Keratinocyte (primary cell): Measurements from ENCODE around the gene PTPRN2.

Experiments used
- EZH2 ChIP-seq: IDR thresholded peaks from one replicate; pipeline ENCODE4 v1.6.1; 2012; ENCODE audit warnings: inconsistent platforms, mild to moderate bottlenecking, low read length, moderate library complexity
- TF ChIP-seq, protein P1 (sequence below), 3 experiments: IDR thresholded peaks in 1 of 3; conservative IDR thresholded peaks in 1 of 3; optimal IDR thresholded peaks in 1 of 3; 2 replicates in 2 of 3; 3 replicates in 1 of 3; pipeline versions ENCODE3 to v1.5.1; 2011; ENCODE audit warnings: low read length in 3 of 3, mild to moderate bottlenecking in 3 of 3, moderate library complexity in 2 of 3, control low read depth in 1 of 3, inconsistent platforms in 1 of 3; ENCODE audit not compliant: insufficient read depth in 2 of 3; ENCODE audit errors: extremely low read depth in 1 of 3

GRCh38 chr7:157789094-157789493, 798.5 kb downstream of the PTPRN2 start:
- TF ChIP-seq, protein P1, sequence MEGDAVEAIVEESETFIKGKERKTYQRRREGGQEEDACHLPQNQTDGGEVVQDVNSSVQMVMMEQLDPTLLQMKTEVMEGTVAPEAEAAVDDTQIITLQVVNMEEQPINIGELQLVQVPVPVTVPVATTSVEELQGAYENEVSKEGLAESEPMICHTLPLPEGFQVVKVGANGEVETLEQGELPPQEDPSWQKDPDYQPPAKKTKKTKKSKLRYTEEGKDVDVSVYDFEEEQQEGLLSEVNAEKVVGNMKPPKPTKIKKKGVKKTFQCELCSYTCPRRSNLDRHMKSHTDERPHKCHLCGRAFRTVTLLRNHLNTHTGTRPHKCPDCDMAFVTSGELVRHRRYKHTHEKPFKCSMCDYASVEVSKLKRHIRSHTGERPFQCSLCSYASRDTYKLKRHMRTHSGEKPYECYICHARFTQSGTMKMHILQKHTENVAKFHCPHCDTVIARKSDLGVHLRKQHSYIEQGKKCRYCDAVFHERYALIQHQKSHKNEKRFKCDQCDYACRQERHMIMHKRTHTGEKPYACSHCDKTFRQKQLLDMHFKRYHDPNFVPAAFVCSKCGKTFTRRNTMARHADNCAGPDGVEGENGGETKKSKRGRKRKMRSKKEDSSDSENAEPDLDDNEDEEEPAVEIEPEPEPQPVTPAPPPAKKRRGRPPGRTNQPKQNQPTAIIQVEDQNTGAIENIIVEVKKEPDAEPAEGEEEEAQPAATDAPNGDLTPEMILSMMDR (optimal IDR thresholded peaks at IDR 0.05 in 1 of 3, IDR thresholded peaks at IDR 0.05 in 1 of 3, conservative IDR thresholded peaks at IDR 0.05 in 1 of 3; ENCODE audit: extremely low read depth in 1 of 3, insufficient read depth in 2 of 3, low read length in 3 of 3), result no peak
- TF ChIP-seq EZH2, result no peak
